Stimulated activated effector memory CD8-positive, alpha-beta T cell treated with anti-CD3 and anti-CD28 coated beads, Interleukin-12 subunit alpha, Interleukin-12 subunit beta, amount 100 ng/mL, for 72 hours (primary cell): ENCODE results near the gene GARS1.

Experiments
- ATAC-seq: fragments of 150-1000 bp; cut with Tn5 transposase; 2 replicates; pipeline ENCODE4 v1.10.0; 2021
- DNase-seq, 2 donors: peaks; one replicate each; pipeline ENCODE4 v3.0.0; 2021 to 2022; ENCODE audit warnings: low spot score in 2 of 2
- H3K27ac Mint-ChIP-seq: one replicate; pipeline ENCODE4 v1.8.0; 2022; ENCODE audit warnings: mild to moderate bottlenecking, mixed read lengths
- H3K36me3 Mint-ChIP-seq: one replicate; pipeline ENCODE4 v1.8.0; 2022; ENCODE audit warnings: mild to moderate bottlenecking, mixed read lengths
- H3K4me1 Mint-ChIP-seq: one replicate; pipeline ENCODE4 v1.8.0; 2022; ENCODE audit warnings: mixed read lengths
- H3K4me3 Mint-ChIP-seq: one replicate; pipeline ENCODE4 v1.8.0; 2022; ENCODE audit warnings: mild to moderate bottlenecking, mixed read lengths
- H3K9me3 Mint-ChIP-seq: one replicate; pipeline ENCODE4 v1.8.0; 2022; ENCODE audit warnings: mixed read lengths

Gene GARS1

GRCh38 chr7:30595436-30596013, 847 bp downstream of the GARS1 start:
- peak overlapping the region; percentile 100 for H3K4me3 Mint-ChIP-seq
- no peak for DNase-seq

GRCh38 chr7:30596014-30596641, 1.4 kb downstream of the GARS1 start:
- Mint-ChIP-seq H3K27ac (peak overlapping the region; percentile 100), H3K9me3 (no peaks in the 10 kb centered on the region), H3K4me1 (peaks cover 33% of the 10 kb centered on the region), H3K4me3 (peak overlapping the region; percentile 100), H3K36me3 (peaks cover 78% of the 10 kb centered on the region)
- ATAC-seq (no peak), DNase-seq (peak in 1 of 2 donors; percentile 55)

More at GRCh38 chr7:30595436-30596013, 847 bp downstream of the GARS1 start:
- ATAC-seq = no peak
- peaks cover 72% of the 10 kb centered on the region for H3K36me3 Mint-ChIP-seq
- peak overlapping the region; percentile 100 for H3K27ac Mint-ChIP-seq
- peaks cover 33% of the 10 kb centered on the region for H3K4me1 Mint-ChIP-seq
- no peaks in the 10 kb centered on the region for H3K9me3 Mint-ChIP-seq

- peak overlapping the region; percentile 100 for H3K27ac Mint-ChIP-seq
- peaks cover 84% of the 10 kb centered on the region for H3K36me3 Mint-ChIP-seq
- H3K9me3 Mint-ChIP-seq = no peaks in the 10 kb centered on the region
- ATAC-seq (no peak), DNase-seq (no peak)
- H3K4me3 Mint-ChIP-seq = peak overlapping the region; percentile 100
- H3K4me1 Mint-ChIP-seq = peaks cover 33% of the 10 kb centered on the region
Observed at GRCh38 chr7:30596721-30597120, 2.0 kb downstream of the GARS1 start.

GRCh38 chr7:30598121-30598876, 3.6 kb downstream of the GARS1 start:
- H3K4me3 Mint-ChIP-seq = peak overlapping the region; percentile 100
- no peak for DNase-seq
- H3K27ac Mint-ChIP-seq = peak overlapping the region; percentile 41
- peaks cover 95% of the 10 kb centered on the region for H3K36me3 Mint-ChIP-seq
- ATAC-seq = no peak
- H3K4me1 Mint-ChIP-seq = peaks cover 26% of the 10 kb centered on the region
- H3K9me3 Mint-ChIP-seq = no peaks in the 10 kb centered on the region

- Mint-ChIP-seq H3K9me3 (no peaks in the 10 kb centered on the region), H3K4me1 (peaks cover 40% of the 10 kb centered on the region), H3K36me3 (peaks cover 100% of the 10 kb centered on the region), H3K27ac (peak overlapping the region; percentile 55), H3K4me3 (no peak overlapping the region)
- no peak for ATAC-seq
- no peak for DNase-seq
Observed at GRCh38 chr7:30604901-30605300, 10.2 kb downstream of the GARS1 start.

GRCh38 chr7:30605832-30606231, 11.2 kb downstream of the GARS1 start:
- no peaks in the 10 kb centered on the region for H3K9me3 Mint-ChIP-seq
- H3K4me3 Mint-ChIP-seq = no peak overlapping the region
- ATAC-seq = no peak
- DNase-seq = no peak
- H3K27ac Mint-ChIP-seq = peak overlapping the region; percentile 55
- H3K4me1 Mint-ChIP-seq = peaks cover 45% of the 10 kb centered on the region
- H3K36me3 Mint-ChIP-seq = peaks cover 100% of the 10 kb centered on the region

GRCh38 chr7:30612658-30613265, 18.1 kb downstream of the GARS1 start:
- no peak for DNase-seq

GRCh38 chr7:30613366-30614325, 19.0 kb downstream of the GARS1 start:
- DNase-seq (no peak), ATAC-seq (peak; percentile 58)
- Mint-ChIP-seq H3K4me1 (peaks cover 30% of the 10 kb centered on the region), H3K4me3 (peak overlapping the region; percentile 18), H3K36me3 (peaks cover 100% of the 10 kb centered on the region), H3K27ac (peak overlapping the region; percentile 84), H3K9me3 (no peaks in the 10 kb centered on the region)

More at GRCh38 chr7:30612658-30613265, 18.1 kb downstream of the GARS1 start:
- Mint-ChIP-seq H3K4me3 (peak overlapping the region; percentile 18), H3K27ac (peak overlapping the region; percentile 84), H3K4me1 (peaks cover 30% of the 10 kb centered on the region), H3K9me3 (no peaks in the 10 kb centered on the region), H3K36me3 (peaks cover 100% of the 10 kb centered on the region)
- peak; percentile 86 for ATAC-seq

GRCh38 chr7:30616318-30616717, 21.6 kb downstream of the GARS1 start:
- Mint-ChIP-seq H3K27ac (no peak overlapping the region), H3K4me3 (no peak overlapping the region), H3K4me1 (peaks cover 24% of the 10 kb centered on the region), H3K9me3 (no peaks in the 10 kb centered on the region), H3K36me3 (peaks cover 100% of the 10 kb centered on the region)
- ATAC-seq (no peak), DNase-seq (no peak)

- peaks cover 100% of the 10 kb centered on the region for H3K36me3 Mint-ChIP-seq
- H3K4me1 Mint-ChIP-seq = peaks cover 27% of the 10 kb centered on the region
- ATAC-seq = no peak
- H3K4me3 Mint-ChIP-seq = no peak overlapping the region
- no peaks in the 10 kb centered on the region for H3K9me3 Mint-ChIP-seq
- no peak for DNase-seq
- H3K27ac Mint-ChIP-seq = no peak overlapping the region
Observed at GRCh38 chr7:30617359-30617758, 22.7 kb downstream of the GARS1 start.

- Mint-ChIP-seq H3K4me3 (no peak overlapping the region), H3K36me3 (peaks cover 100% of the 10 kb centered on the region), H3K27ac (no peak overlapping the region), H3K9me3 (no peaks in the 10 kb centered on the region), H3K4me1 (peaks cover 19% of the 10 kb centered on the region)
- DNase-seq (no peak), ATAC-seq (no peak)
Observed at GRCh38 chr7:30618080-30618676, 23.5 kb downstream of the GARS1 start.

GRCh38 chr7:30618961-30619360, 24.3 kb downstream of the GARS1 start:
- Mint-ChIP-seq H3K36me3 (peaks cover 100% of the 10 kb centered on the region), H3K9me3 (no peaks in the 10 kb centered on the region), H3K27ac (no peak overlapping the region)

GRCh38 chr7:30625283-30625682, 30.6 kb downstream of the GARS1 start:
- Mint-ChIP-seq H3K27ac (peak overlapping the region; percentile 84), H3K36me3 (peaks cover 100% of the 10 kb centered on the region), H3K4me1 (peaks cover 18% of the 10 kb centered on the region), H3K9me3 (no peaks in the 10 kb centered on the region), H3K4me3 (no peak overlapping the region)
- DNase-seq = no peak
- ATAC-seq = no peak

More at GRCh38 chr7:30618961-30619360, 24.3 kb downstream of the GARS1 start:
- ATAC-seq (no peak), DNase-seq (no peak)
- Mint-ChIP-seq H3K4me1 (peaks cover 11% of the 10 kb centered on the region), H3K4me3 (no peak overlapping the region)

- no peak for DNase-seq
- Mint-ChIP-seq H3K4me3 (peak overlapping the region; percentile 6), H3K27ac (peak overlapping the region; percentile 88), H3K9me3 (no peaks in the 10 kb centered on the region), H3K36me3 (peaks cover 100% of the 10 kb centered on the region), H3K4me1 (peaks cover 14% of the 10 kb centered on the region)
- ATAC-seq = peak; percentile 71
Observed at GRCh38 chr7:30627026-30627425, 32.3 kb downstream of the GARS1 start.
